Fibroblast of upper back skin (primary cell): ENCODE results near the gene FADS6.
"Not testable (repeated sequence)": the region's sequence is repeated elsewhere in the genome, so short reads cannot be mapped to it uniquely, and the experiment has no call there.

Experiments used
- DNase-seq: peaks from one replicate; pipeline ENCODE4 v3.0.0-alpha.2; 2013

Gene FADS6

GRCh38 chr17:74883241-74883745 is 10.1 kb downstream of the FADS6 start:
- peak; percentile 20 for DNase-seq

DNA sequence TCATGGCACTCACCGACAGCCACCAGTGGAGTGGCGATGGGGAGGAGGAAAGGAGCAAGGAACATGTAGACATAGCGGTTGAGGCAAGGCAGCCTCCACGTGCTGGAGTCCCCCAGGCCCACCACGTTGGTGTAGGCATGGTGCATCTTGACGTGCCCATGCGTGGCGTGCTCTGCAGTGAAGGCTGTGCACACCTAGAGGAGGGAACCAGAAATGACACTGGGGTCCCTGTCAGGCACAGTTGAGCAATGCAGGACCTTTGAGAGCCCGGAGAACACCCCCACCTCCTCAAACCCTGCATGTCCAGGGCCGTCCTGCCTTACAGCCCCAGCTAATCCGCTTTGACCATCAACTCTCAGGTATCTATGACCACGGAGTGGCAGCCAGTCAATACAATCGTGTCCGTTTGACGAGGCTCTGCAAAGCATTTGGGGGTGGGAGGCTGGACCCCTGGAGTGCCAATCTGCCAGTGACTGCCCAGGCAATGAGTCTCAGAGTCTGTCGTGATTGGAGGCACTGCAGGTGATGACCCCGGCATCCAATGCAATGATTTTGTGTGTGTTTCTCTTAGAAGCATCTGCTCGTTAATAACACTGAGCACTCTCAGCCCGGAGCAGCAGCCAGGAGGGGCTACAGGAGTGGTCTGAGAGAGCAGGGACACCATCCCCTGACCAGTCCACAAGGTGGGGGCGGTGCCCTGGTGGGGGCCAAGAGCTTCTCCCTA is 10.8 kb downstream of the FADS6 start:
- DNase-seq: no peak

- DNase-seq: no peak
These were observed 12.4 kb downstream of the FADS6 start for GRCh38 chr17:74881073-74881472.

DNA sequence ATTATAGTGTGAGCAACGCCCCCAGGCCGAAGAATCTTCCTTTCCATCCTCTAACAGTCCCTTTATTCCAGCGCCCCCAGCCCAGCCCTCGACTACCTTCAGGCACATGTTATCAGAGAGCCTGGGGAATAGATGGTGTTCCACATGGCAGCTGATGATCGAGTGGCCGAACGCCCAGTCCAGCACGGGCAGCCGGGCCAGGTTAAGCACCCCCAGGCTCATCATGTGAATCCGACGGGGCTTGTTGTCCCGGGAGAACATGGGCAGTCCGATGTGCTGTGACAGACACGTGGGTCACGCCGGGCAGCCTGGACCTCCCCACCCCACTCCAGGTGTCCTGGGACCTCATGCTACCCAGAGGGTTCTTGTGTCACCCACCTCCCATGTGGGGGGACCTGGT is 14.1 kb downstream of the FADS6 start:
- no peak for DNase-seq

DNA sequence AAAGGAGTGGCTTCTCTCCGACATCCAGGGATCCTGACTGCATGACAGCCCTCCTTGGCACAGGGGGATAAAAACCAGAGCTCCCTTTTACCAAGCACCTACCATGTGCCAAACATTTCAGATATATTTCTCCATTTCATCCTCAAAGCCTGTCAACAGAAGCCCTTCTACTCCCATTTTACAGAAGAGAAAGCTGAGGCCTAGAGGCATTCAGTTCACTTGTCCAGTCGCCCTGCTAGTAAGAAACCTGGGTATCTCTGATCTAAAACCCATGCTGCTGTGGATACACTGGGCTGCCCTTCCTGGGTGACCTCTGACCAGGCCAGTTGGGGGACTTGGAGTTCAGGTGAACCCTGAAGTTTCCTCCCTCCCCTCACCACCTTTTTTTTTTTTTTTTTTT is 14.8 kb downstream of the FADS6 start:
- no peak for DNase-seq

DNA sequence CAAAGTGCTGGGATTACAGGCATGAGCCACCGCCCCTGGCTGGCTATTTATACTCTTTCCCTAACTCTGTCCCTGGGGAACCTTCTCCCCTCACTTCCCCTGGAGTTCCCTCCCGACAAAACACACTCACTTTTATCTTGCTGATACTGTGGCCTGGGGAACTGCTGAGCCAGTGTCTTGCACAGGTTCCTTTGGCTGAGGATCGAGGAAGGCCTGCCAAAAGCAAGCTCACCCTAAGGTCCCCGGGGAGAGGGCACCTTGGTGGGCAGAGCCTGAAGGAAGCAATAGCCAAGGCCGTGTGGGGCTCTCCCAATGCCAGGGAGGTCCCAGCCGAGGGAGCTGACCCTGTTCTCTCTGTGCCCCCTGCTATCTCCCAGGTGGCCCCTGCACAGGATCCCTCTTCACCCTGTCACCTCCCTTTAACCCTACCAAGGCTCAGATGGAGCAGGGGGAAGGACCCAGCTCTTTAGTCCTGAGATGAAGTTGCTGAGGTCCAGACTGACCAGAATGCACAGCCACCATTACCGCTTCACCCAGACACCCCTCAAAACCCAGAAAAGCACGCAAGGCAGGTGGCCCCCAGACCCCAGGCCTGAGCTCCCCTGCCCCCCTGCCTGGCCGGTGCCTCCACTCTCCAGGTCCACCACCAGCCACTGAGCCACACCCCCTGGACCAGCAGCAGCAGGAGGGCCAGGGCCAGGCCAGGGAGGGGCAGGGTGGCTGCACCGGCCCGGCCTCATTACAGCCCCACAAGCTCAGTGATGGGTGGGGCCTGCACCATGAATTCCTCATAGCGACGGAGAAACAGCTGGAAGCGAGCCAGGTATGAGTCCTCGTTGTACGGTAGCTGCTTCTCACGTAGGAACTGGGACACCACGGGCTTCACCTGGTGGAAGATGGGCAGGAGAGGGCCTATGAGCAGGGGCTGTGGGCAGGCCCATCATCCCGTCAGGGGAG is 15.6 kb downstream of the FADS6 start:
- DNase-seq: no peak

- DNase-seq: no peak
These were observed 17.3 kb downstream of the FADS6 start for GRCh38 chr17:74875977-74876593.

DNA sequence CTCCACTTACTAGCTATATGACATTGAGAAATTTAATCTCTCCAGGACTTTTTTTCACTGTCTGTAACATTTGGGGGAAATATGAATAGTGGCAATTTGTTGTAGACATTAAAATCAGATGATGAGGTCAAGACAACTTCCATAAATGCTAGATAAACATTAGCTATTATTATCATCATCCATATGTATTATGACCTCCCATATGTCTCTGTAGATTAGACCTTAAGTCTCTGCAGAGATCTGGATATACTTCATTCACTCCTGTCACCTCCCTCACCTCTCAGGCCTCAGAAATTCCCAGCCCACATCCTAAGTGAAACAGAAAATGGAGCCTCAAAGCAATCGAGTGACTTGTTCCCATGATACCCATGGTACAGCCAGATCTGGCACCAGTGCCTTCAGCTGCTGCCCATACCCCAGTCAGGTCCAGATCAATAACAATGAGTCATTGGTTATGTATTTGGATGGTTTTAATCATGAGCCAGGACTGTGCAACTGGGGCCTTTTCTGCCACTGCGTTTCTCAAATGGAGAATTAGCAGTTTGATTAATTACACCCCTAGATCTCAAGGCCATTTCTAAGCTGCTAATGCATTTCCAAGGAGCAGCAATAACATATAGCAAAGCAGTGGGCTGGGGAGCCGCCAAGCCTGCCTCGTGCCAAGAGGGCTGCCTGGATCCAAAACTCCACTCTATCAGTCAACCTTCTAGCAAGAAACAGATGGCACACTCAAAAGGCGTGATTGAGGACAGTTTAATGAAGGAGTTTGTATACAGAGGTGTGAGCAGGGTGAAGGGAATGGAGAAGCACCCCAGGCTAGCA is 18.1 kb downstream of the FADS6 start:
- DNase-seq: no peak

DNA sequence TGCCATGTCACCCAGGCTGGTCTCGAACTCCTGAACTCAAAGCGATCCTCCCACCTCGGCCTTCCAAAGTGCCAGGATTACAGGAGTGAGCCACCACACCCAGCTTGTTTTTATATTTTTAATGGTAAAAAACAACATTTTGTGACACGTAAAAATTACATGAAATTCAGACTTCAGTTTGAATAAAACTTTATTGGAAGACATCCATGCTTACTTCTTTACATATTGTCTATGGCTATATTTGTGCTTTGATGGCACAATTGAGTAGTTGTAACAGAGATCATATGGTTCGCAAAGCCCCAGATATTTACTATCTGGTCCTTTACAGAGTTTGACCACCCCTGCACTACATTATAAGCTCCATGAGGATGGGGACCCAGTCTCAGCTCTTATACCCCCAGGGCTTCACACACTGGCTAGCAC is 18.8 kb downstream of the FADS6 start:
- DNase-seq: no peak

- DNase-seq: no peak
These were observed 19.4 kb downstream of the FADS6 start for GRCh38 chr17:74873874-74874614.

- peak; percentile 100 for DNase-seq
These were observed 20.2 kb downstream of the FADS6 start for GRCh38 chr17:74873037-74873873.

GRCh38 chr17:74872313-74873036 is 21.0 kb downstream of the FADS6 start, which contains the start of gene FDXR:
FDXR (minus strand) TSS chr17:74872994; CDS start chr17:74872944, 50 bp downstream.
- DNase-seq: no peak

DNA sequence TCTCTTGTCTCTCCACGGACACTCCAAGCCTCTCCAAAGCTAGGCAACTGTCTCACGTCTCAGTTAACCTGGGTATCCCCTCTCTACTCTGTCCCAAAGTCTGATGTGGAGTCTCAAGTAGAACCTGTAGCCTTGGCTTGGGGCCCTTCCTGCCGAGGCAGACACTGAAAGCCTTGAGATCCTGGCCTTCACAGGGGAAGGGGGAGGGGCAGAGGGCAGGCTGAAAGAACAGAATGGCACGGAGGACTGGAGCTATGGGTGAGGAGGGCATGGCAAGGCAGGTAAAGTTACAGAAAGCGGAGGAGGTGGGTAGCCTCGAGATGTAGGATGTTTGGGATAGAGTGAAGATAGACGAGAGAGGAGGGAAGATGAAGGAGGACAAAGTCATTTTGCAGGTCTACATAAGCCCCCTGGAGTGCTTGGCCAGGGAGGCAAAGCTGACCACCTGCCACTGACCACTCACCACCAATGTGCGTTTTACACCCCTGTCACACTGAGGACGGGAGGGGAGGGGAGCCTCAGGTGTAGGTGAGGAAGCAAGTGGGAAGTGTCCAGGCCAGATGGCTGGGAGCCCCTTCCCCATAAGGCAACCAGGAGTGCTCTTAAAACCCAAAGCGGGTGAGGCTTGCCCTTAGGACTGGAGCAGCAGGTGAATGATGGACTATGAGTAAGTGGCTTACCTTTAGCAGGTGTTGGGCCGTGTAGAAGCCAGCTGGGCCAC is 21.9 kb downstream of the FADS6 start:
- DNase-seq: no peak

- peak; percentile 82 for DNase-seq
These were observed 22.9 kb downstream of the FADS6 start for GRCh38 chr17:74870512-74870911.

DNA sequence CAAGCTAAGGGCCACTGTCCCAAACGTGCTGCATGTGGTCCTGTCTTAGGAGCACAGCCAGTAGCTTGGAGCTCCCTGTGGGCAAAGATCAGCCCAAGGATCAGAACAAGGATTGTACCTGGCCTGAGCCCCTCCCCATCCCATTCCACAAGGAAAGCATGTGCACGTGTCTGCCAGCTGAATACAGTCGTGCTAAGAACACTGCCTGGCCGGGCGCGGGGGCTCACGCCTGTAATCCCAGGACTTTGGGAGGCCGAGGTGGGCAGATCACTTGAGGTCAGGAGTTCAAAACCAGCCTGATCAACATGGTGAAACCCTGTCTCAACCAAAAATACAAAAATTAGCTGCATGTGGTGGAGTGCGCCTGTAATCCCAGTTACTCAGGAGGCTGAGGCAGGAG is 23.4 kb downstream of the FADS6 start:
- not testable (repeated sequence) for DNase-seq

DNA sequence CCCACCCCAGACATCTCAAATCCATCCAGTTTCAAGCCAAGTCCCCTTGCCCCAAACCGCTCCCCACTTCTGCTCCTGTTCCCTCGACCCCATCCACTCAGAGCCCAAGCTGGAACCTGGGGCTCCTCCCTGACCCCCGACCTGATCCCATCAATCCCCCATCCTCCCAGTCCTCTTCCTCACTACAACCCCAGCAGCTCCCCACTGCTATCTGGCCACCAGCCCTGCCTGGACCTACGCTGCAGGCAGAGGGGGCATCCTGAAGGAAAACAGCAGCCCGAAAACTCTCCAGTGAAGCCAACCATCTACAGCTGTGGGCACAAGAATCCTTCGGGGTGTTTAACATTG is 24.6 kb downstream of the FADS6 start:
- DNase-seq: no peak

- no peak for DNase-seq
These were observed 25.1 kb downstream of the FADS6 start for GRCh38 chr17:74868251-74868907.

GRCh38 chr17:74866198-74866835 is 27.1 kb downstream of the FADS6 start:
- DNase-seq: no peak
